Vagina (tissue), 2 donors: ENCODE data around the gene METTL16.

ENCODE experiments used
- CTCF ChIP-seq, 3 experiments: fragments of 450-650 bp in 2 of 3; fragments of 200-600 bp in 1 of 3; sonication (generic) in 1 of 3; IDR thresholded peaks; one replicate each; pipeline ENCODE4 v1.5.1; 2017 to 2019; ENCODE audit warnings: antibody characterized with exemption in 3 of 3, mild to moderate bottlenecking in 2 of 3, moderate library complexity in 2 of 3
- POLR2A ChIP-seq, 2 donors: fragments of 450-650 bp; IDR thresholded peaks; one replicate each; pipeline ENCODE4 v1.6.1; 2017; ENCODE audit warnings: antibody characterized with exemption in 2 of 2, mild to moderate bottlenecking in 2 of 2, moderate library complexity in 2 of 2
- POLR2AphosphoS5 ChIP-seq, 2 donors: sonication (generic); formaldehyde crosslinking; IDR thresholded peaks; one replicate each; pipeline ENCODE4 v1.9.0; 2017; ENCODE audit warnings: antibody characterized with exemption in 2 of 2, mild to moderate bottlenecking in 2 of 2, low read depth in 1 of 2; ENCODE audit not compliant: insufficient read depth in 1 of 2

GRCh38 chr17:2455956-2456355 lies 55.7 kb downstream of the METTL16 start:
- TF ChIP-seq CTCF (IDR thresholded peaks at IDR 0.05) (no peak), POLR2AphosphoS5 (IDR thresholded peaks at IDR 0.05; ENCODE audit: insufficient read depth in 1 of 2, low read depth in 1 of 2) (no peak), POLR2A (IDR thresholded peaks at IDR 0.05) (no peak)
